ENCODE results near the gene FER. TPM values are rescaled to one million over a fixed set of nuclear protein-coding genes. Genes with fewer than 3 reads are reported as not detected.

Gene FER
- total RNA-seq, 4 donors from 2014 or later: 2.2 to 7.5 (median 3.7) TPM

GRCh38 chr5:109078448-109078847 is 330.8 kb downstream of the FER start:
- Histone ChIP-seq H3K27me3 (no peaks in the 10 kb centered on the region), H3K27ac (no peak overlapping the region), H3K4me1 (no peaks in the 10 kb centered on the region), H3K9me3 (no peaks in the 10 kb centered on the region), H3K36me3 (no peaks in the 10 kb centered on the region), H3K4me3 (no peak overlapping the region)
- intact Hi-C loops (cut with DNase I; ENCODE audit: low total_unique reads) (no loop called here), in situ Hi-C loops (cut with MboI; ENCODE audit: low sequenced_read_pairs in 4 of 4) (no loop called here)
- ATAC-seq (no peak), DNase-seq (no peak)
- TF ChIP-seq POLR2A (IDR thresholded peaks at IDR 0.05) (no peak), CTCF (IDR thresholded peaks at IDR 0.05 in 4 of 5, conservative IDR thresholded peaks at IDR 0.05 in 1 of 5) (no peak)

- intact Hi-C loops (cut with DNase I; ENCODE audit: low total_unique reads) (no loop called here), in situ Hi-C loops (cut with MboI; ENCODE audit: low sequenced_read_pairs in 4 of 4) (no loop called here)
- H3K9me3 ChIP-seq: no peaks in the 10 kb centered on the region
- H3K4me1 ChIP-seq: no peaks in the 10 kb centered on the region
- H3K4me3 ChIP-seq: no peak overlapping the region
- no peaks in the 10 kb centered on the region for H3K27me3 ChIP-seq
- ATAC-seq (no peak), DNase-seq (no peak)
- no peak overlapping the region for H3K27ac ChIP-seq
- TF ChIP-seq POLR2A (IDR thresholded peaks at IDR 0.05) (no peak), CTCF (IDR thresholded peaks at IDR 0.05 in 4 of 5, conservative IDR thresholded peaks at IDR 0.05 in 1 of 5) (no peak)
- no peaks in the 10 kb centered on the region for H3K36me3 ChIP-seq
These were observed 332.8 kb downstream of the FER start for GRCh38 chr5:109080481-109080880.

GRCh38 chr5:109080896-109081295 is 333.2 kb downstream of the FER start:
- no peak overlapping the region for H3K4me3 ChIP-seq
- H3K36me3 ChIP-seq: no peaks in the 10 kb centered on the region
- H3K27me3 ChIP-seq: no peaks in the 10 kb centered on the region
- no peak for DNase-seq
- in situ Hi-C loops (cut with MboI; ENCODE audit: low sequenced_read_pairs in 4 of 4): no loop called here
- intact Hi-C loops (cut with DNase I; ENCODE audit: low total_unique reads): no loop called here
- ATAC-seq: no peak
- H3K27ac ChIP-seq: no peak overlapping the region
- no peak for TF ChIP-seq CTCF (IDR thresholded peaks at IDR 0.05 in 4 of 5, conservative IDR thresholded peaks at IDR 0.05 in 1 of 5)
- TF ChIP-seq POLR2A (IDR thresholded peaks at IDR 0.05): no peak
- no peaks in the 10 kb centered on the region for H3K4me1 ChIP-seq
- no peaks in the 10 kb centered on the region for H3K9me3 ChIP-seq

GRCh38 chr5:109083937-109084336 is 336.2 kb downstream of the FER start:
- Histone ChIP-seq H3K27ac (no peak overlapping the region), H3K4me1 (no peaks in the 10 kb centered on the region), H3K27me3 (no peaks in the 10 kb centered on the region), H3K9me3 (no peaks in the 10 kb centered on the region), H3K36me3 (no peaks in the 10 kb centered on the region), H3K4me3 (no peak overlapping the region)
- TF ChIP-seq CTCF (IDR thresholded peaks at IDR 0.05 in 4 of 5, conservative IDR thresholded peaks at IDR 0.05 in 1 of 5): no peak
- TF ChIP-seq POLR2A (IDR thresholded peaks at IDR 0.05): no peak
- ATAC-seq: no peak
- intact Hi-C loops (cut with DNase I; ENCODE audit: low total_unique reads): no loop called here
- no peak for DNase-seq
- in situ Hi-C loops (cut with MboI; ENCODE audit: low sequenced_read_pairs in 4 of 4): no loop called here

GRCh38 chr5:109089191-109089590 is 341.5 kb downstream of the FER start:
- in situ Hi-C loops (cut with MboI; ENCODE audit: low sequenced_read_pairs in 4 of 4): no loop called here
- Histone ChIP-seq H3K27me3 (no peaks in the 10 kb centered on the region), H3K27ac (no peak overlapping the region), H3K4me1 (no peaks in the 10 kb centered on the region), H3K9me3 (no peaks in the 10 kb centered on the region), H3K36me3 (no peaks in the 10 kb centered on the region), H3K4me3 (no peak overlapping the region)
- intact Hi-C loops (cut with DNase I; ENCODE audit: low total_unique reads): no loop called here
- DNase-seq (no peak), ATAC-seq (no peak)
- TF ChIP-seq POLR2A (IDR thresholded peaks at IDR 0.05) (no peak), CTCF (IDR thresholded peaks at IDR 0.05 in 4 of 5, conservative IDR thresholded peaks at IDR 0.05 in 1 of 5) (no peak)

Measured in gastrocnemius medialis (tissue), 4 donors.